ENCODE measurements around the gene ADAMTS2.

ADAMTS2 gene

DNA sequence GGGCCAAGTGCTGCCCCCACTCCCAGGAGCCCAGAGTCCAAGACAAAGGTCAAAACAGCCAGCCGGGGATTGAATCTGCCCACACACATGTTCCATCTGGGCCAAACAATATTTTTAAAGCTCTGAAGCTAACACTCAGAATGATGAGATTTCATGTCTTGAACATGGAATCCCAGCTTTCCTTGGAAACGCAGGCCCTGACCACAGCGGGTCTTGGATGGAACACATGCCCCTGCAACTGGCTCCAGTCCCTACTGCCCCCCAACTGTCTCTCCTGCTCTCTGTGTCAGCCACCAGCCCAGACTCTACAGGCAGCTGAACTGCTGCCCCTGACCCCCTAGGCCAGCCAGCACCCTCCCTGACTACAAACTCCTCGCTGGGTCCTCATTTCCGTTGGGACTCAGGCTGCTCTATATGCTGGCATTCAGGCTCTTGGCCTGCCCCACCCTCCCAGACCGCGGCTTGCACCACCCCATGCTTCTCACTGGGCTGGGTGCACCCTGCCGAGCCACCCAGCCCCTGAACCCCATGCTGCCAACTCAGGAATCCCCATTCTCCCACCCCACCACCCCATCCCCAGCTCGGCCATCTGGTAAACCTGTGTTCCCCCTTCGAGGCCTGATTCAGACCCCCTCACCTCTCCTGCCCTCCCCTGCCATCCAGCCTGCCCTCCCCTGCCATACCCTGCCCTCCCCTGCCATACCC, 71.7 kb downstream of the ADAMTS2 start:
- TF ChIP-seq NFIC (IDR thresholded peaks at IDR 0.05) (no peak), EGR1 (IDR thresholded peaks at IDR 0.05) (no peak), YY1 (IDR thresholded peaks at IDR 0.05; ENCODE audit: low read depth) (no peak), CREB1 (IDR thresholded peaks at IDR 0.05; ENCODE audit: low read depth) (no peak), TEAD4 (IDR thresholded peaks at IDR 0.05) (no peak), FOXM1 (IDR thresholded peaks at IDR 0.05; ENCODE audit: borderline replicate concordance, low read depth) (no peak), ZBTB7A (IDR thresholded peaks at IDR 0.05; ENCODE audit: low read depth) (no peak), USF1 (IDR thresholded peaks at IDR 0.05) (no peak), REST (IDR thresholded peaks at IDR 0.05; ENCODE audit: low read depth) (no peak), TCF12 (IDR thresholded peaks at IDR 0.05; ENCODE audit: low read depth) (no peak), EP300 (IDR thresholded peaks at IDR 0.05; ENCODE audit: borderline replicate concordance) (no peak), MAX (IDR thresholded peaks at IDR 0.05) (no peak)

- TF ChIP-seq USF1 (IDR thresholded peaks at IDR 0.05) (no peak), CREB1 (IDR thresholded peaks at IDR 0.05; ENCODE audit: low read depth) (no peak)
These were observed 72.2 kb downstream of the ADAMTS2 start for GRCh38 chr5:179273073-179273435.

DNA sequence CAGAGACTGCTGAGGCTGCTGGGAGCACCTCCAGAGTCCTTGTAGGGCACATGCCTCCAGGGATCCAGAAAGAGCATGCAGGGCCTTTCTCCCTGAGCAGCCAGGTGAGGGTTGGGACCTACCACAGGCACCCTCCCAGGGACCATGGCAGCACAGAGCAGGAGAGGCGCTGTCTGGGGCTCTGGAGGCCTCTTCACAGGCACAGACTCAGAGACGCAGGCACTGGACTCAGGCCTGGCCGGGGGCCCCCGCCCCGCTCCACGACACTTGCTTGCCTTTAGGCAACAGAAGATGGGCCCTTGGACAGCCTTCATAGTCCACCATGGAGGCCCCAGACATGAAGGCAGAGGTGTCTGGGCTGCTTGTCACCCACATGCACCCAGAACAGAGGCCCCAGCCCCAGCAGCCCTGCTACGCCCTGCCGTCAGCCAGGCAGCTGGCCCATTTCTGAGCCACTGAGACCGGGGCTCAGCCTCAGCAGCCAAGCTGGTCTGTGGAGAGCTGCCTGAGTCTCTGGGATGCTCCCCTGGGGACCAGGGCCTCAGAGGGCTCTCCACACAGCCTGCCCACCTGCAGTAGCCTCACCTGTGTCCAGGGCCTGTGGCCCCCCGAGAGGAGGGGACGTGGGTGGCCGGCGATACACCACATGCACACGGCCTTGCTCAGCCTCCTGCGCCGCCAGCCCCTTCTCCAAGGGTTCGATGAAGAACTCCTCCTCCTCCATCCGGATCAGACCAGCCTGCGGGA, 72.8 kb downstream of the ADAMTS2 start:
- TF ChIP-seq FOXM1 (IDR thresholded peaks at IDR 0.05; ENCODE audit: borderline replicate concordance, low read depth): no peak
- TF ChIP-seq EGR1 (IDR thresholded peaks at IDR 0.05): no peak
- no peak for TF ChIP-seq EP300 (IDR thresholded peaks at IDR 0.05; ENCODE audit: borderline replicate concordance)
- no peak for TF ChIP-seq REST (IDR thresholded peaks at IDR 0.05; ENCODE audit: low read depth)
- no peak for TF ChIP-seq CREB1 (IDR thresholded peaks at IDR 0.05; ENCODE audit: low read depth)
- TF ChIP-seq NFIC (IDR thresholded peaks at IDR 0.05): no peak
- no peak for TF ChIP-seq TCF12 (IDR thresholded peaks at IDR 0.05; ENCODE audit: low read depth)
- no peak for TF ChIP-seq TEAD4 (IDR thresholded peaks at IDR 0.05)
- no peak for TF ChIP-seq ZBTB7A (IDR thresholded peaks at IDR 0.05; ENCODE audit: low read depth)
- TF ChIP-seq YY1 (IDR thresholded peaks at IDR 0.05; ENCODE audit: low read depth): no peak
- TF ChIP-seq RAD21 (IDR thresholded peaks at IDR 0.05; ENCODE audit: low read depth): no peak

DNA sequence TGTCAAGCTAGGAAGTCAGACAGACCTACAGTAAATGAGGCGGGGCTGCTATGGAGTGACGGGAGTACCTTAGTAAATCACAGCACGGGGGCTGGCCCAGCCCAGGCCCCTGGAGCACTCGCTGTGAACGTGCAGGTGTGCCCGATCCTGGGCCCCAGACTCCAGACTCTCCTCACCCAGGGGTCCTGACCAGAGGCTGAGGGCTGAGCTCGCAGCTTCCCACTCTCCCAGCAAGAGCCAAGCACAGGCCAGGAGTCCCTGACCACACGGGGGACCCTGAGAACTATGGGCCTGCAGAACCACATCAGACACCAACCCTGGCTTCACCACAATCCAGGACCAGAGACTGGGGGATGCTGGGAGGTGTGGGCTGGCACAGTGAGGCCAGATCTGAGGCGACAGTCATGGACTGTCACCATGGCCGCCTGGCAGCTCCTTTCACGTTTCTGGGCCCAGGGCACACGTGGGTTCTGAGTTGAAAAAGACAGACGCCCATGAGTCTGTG, 73.4 kb downstream of the ADAMTS2 start:
- no peak for TF ChIP-seq TAF1 (IDR thresholded peaks at IDR 0.05; ENCODE audit: low read depth)
- no peak for TF ChIP-seq CREB1 (IDR thresholded peaks at IDR 0.05; ENCODE audit: low read depth)
- TF ChIP-seq EP300 (IDR thresholded peaks at IDR 0.05; ENCODE audit: borderline replicate concordance): no peak
- TF ChIP-seq REST (IDR thresholded peaks at IDR 0.05; ENCODE audit: low read depth): no peak
- TF ChIP-seq EGR1 (IDR thresholded peaks at IDR 0.05): no peak

- TF ChIP-seq EGR1 (IDR thresholded peaks at IDR 0.05) (no peak), TEAD4 (IDR thresholded peaks at IDR 0.05) (no peak), FOXM1 (IDR thresholded peaks at IDR 0.05; ENCODE audit: borderline replicate concordance, low read depth) (no peak), MAX (IDR thresholded peaks at IDR 0.05) (no peak), TAF1 (IDR thresholded peaks at IDR 0.05; ENCODE audit: low read depth) (no peak), RAD21 (IDR thresholded peaks at IDR 0.05; ENCODE audit: low read depth) (no peak), CREB1 (IDR thresholded peaks at IDR 0.05; ENCODE audit: low read depth) (no peak), YY1 (IDR thresholded peaks at IDR 0.05; ENCODE audit: low read depth) (no peak), USF1 (IDR thresholded peaks at IDR 0.05) (no peak), EP300 (IDR thresholded peaks at IDR 0.05; ENCODE audit: borderline replicate concordance) (no peak), NFIC (IDR thresholded peaks at IDR 0.05) (no peak), ZBTB7A (IDR thresholded peaks at IDR 0.05; ENCODE audit: low read depth) (no peak)
These were observed 73.9 kb downstream of the ADAMTS2 start for GRCh38 chr5:179271428-179271734.
